Endodermal cell (in vitro differentiated cells): Measurements from ENCODE around the gene PGLYRP3. TPM values are rescaled to one million over a fixed set of nuclear protein-coding genes. Genes with fewer than 3 reads are reported as not detected.
A peak's percentile ranks its signal among the peaks of the same experiment; 100 is the strongest.

Experiments used
- DNase-seq: peaks from one replicate; pipeline ENCODE4 v3.0.0-alpha.2; 2017
- H3K27ac ChIP-seq: 2 replicates; pipeline ENCODE4 v1.5.1; 2013; ENCODE audit warnings: mild to moderate bottlenecking, low read depth, low read length, moderate library complexity
- H3K27me3 ChIP-seq: 2 replicates; pipeline ENCODE4 v1.6.1; 2013; ENCODE audit warnings: mild to moderate bottlenecking, low read length, moderate library complexity; ENCODE audit not compliant: insufficient read depth, control insufficient read depth, poor library complexity, severe bottlenecking
- H3K36me3 ChIP-seq: 2 replicates; pipeline ENCODE4 v1.7.0; 2013; ENCODE audit warnings: mild to moderate bottlenecking, low read length, moderate library complexity; ENCODE audit not compliant: control insufficient read depth, insufficient read depth
- H3K4me1 ChIP-seq: one replicate; pipeline ENCODE4 v1.7.0; 2013; ENCODE audit warnings: low read length; ENCODE audit not compliant: control insufficient read depth, insufficient read depth
- H3K4me3 ChIP-seq: 2 replicates; pipeline ENCODE4 v1.5.1; 2013; ENCODE audit warnings: mild to moderate bottlenecking, low read length, moderate library complexity
- H3K9ac ChIP-seq: 2 replicates; pipeline ENCODE4 v1.6.1; 2013; ENCODE audit warnings: mild to moderate bottlenecking, low read length, moderate library complexity; ENCODE audit not compliant: poor library complexity, severe bottlenecking; ENCODE audit errors: extremely low read depth
- H3K9me3 ChIP-seq: 2 replicates; pipeline ENCODE4 v1.6.1; 2013; ENCODE audit warnings: mild to moderate bottlenecking, low read length, moderate library complexity; ENCODE audit not compliant: control insufficient read depth
- H3K27ac Mint-ChIP-seq: 2 replicates; pipeline ENCODE4 v1.8.0; 2020; ENCODE audit warnings: mixed read lengths
- H3K27me3 Mint-ChIP-seq: 2 replicates; pipeline ENCODE4 v1.8.0; 2021; ENCODE audit warnings: mild to moderate bottlenecking, mixed read lengths; ENCODE audit not compliant: insufficient read depth
- H3K36me3 Mint-ChIP-seq: 2 replicates; pipeline ENCODE4 v1.8.0; 2020; ENCODE audit warnings: low read depth, mixed read lengths
- H3K4me1 Mint-ChIP-seq: 2 replicates; pipeline ENCODE4 v1.8.0; 2020; ENCODE audit warnings: mixed read lengths
- H3K4me3 Mint-ChIP-seq: 2 replicates; pipeline ENCODE4 v1.8.0; 2020; ENCODE audit warnings: mild to moderate bottlenecking, moderate library complexity, mixed read lengths
- H3K9me3 Mint-ChIP-seq: 2 replicates; pipeline ENCODE4 v1.8.0; 2020; ENCODE audit warnings: mild to moderate bottlenecking, mixed read lengths
- CTCF ChIP-seq: fragments of 200-600 bp; sonication (generic); conservative IDR thresholded peaks from 2 replicates; pipeline ENCODE4 v1.5.0; 2021; ENCODE audit warnings: antibody characterized with exemption, mild to moderate bottlenecking
- WGBS, 2 experiments: methylation state at CpG; one replicate each; pipeline versions ENCODE4 v1.1.5 to v1.1.7; 2013; ENCODE audit warnings: missing lambda C conversion rate in 2 of 2, mixed read lengths in 1 of 2; ENCODE audit not compliant: insufficient coverage in 1 of 2, insufficient read length in 1 of 2; 5-methylcytosine and 5-hydroxymethylcytosine counted together
- total RNA-seq, 2 donors: library from RNA; stranded (reverse); fragmentation: NEBNext Ultra II Directional in 1 of 2; extraction: Animal tissue kit (Norgen Biotek cat#: 25700) in 1 of 2; gene quantifications; 2 replicates in 1 of 2; 3 replicates in 1 of 2; pipeline ENCODE4 v1.2.1, GENCODE V29; 2021

The PGLYRP3 gene
- total RNA-seq, 2 donors from 2014 or later = not detected

GRCh38 chr1:153291514-153291913, 21.2 kb downstream of the PGLYRP3 start:
- Histone ChIP-seq H3K27me3 (no peaks in the 10 kb centered on the region), H3K4me1 (no peaks in the 10 kb centered on the region), H3K36me3 (no peaks in the 10 kb centered on the region), H3K4me3 (no peak overlapping the region), H3K9me3 (no peaks in the 10 kb centered on the region), H3K9ac (no peak overlapping the region), H3K27ac (no peak overlapping the region)
- Mint-ChIP-seq H3K36me3 (no peaks in the 10 kb centered on the region), H3K4me3 (no peak overlapping the region), H3K27me3 (peaks cover 7% of the 10 kb centered on the region), H3K27ac (no peak overlapping the region), H3K9me3 (no peaks in the 10 kb centered on the region), H3K4me1 (no peaks in the 10 kb centered on the region)
- TF ChIP-seq CTCF = no peak
- WGBS, 2 experiments = 87 to 100% methylated on average over 1 to 5 of the region's 5 CpGs
- DNase-seq = no peak

GRCh38 chr1:153288634-153289275, 24.0 kb downstream of the PGLYRP3 start:
- Mint-ChIP-seq H3K27me3 (peaks cover 7% of the 10 kb centered on the region), H3K27ac (no peak overlapping the region), H3K4me1 (no peaks in the 10 kb centered on the region), H3K9me3 (no peaks in the 10 kb centered on the region), H3K36me3 (no peaks in the 10 kb centered on the region), H3K4me3 (no peak overlapping the region)
- H3K27me3 ChIP-seq = no peaks in the 10 kb centered on the region
- 72 to 89% methylated on average over 3 to 10 of the region's 11 CpGs for WGBS, 2 experiments
- no peak overlapping the region for H3K9ac ChIP-seq
- H3K36me3 ChIP-seq = no peaks in the 10 kb centered on the region
- H3K9me3 ChIP-seq = no peaks in the 10 kb centered on the region
- peak; percentile 85 for TF ChIP-seq CTCF
- peak; percentile 91 for DNase-seq
- no peaks in the 10 kb centered on the region for H3K4me1 ChIP-seq
- no peak overlapping the region for H3K27ac ChIP-seq
- H3K4me3 ChIP-seq = no peak overlapping the region

GRCh38 chr1:153277852-153278251, 34.9 kb downstream of the PGLYRP3 start:
- H3K9me3 Mint-ChIP-seq = no peaks in the 10 kb centered on the region
- DNase-seq = peak; percentile 85
- peaks cover 19% of the 10 kb centered on the region for H3K27me3 ChIP-seq

More at GRCh38 chr1:153277852-153278251, 34.9 kb downstream of the PGLYRP3 start:
- Mint-ChIP-seq H3K27me3 (peaks cover 30% of the 10 kb centered on the region), H3K36me3 (no peaks in the 10 kb centered on the region), H3K27ac (no peak overlapping the region), H3K4me1 (no peaks in the 10 kb centered on the region), H3K4me3 (no peak overlapping the region)
- H3K4me1 ChIP-seq = no peaks in the 10 kb centered on the region
- H3K9me3 ChIP-seq = no peaks in the 10 kb centered on the region
- H3K27ac ChIP-seq = no peak overlapping the region
- peak; percentile 89 for TF ChIP-seq CTCF
- no peaks in the 10 kb centered on the region for H3K36me3 ChIP-seq
- H3K9ac ChIP-seq = no peak overlapping the region
- 6 to 21% methylated on average over 2 of the region's 2 CpGs for WGBS, 2 experiments
- no peak overlapping the region for H3K4me3 ChIP-seq
